H9 (cell line): ENCODE results near the gene DYNC1H1. TPM values are rescaled to one million over a fixed set of nuclear protein-coding genes. Genes with fewer than 3 reads are reported as not detected.

Experiments
- DNase-seq: peaks from one replicate; pipeline ENCODE4 v3.0.0-alpha.2; 2017
- H2AFZ ChIP-seq: one replicate; pipeline ENCODE4 v1.6.1; 2013; ENCODE audit warnings: mild to moderate bottlenecking, low read length, control low read depth, moderate library complexity
- H2AK5ac ChIP-seq: 2 replicates; pipeline ENCODE4 v1.6.1; 2013; ENCODE audit warnings: low read length, control low read depth, mixed read lengths; ENCODE audit not compliant: insufficient read length
- H2BK120ac ChIP-seq: one replicate; pipeline ENCODE4 v1.6.1; 2013; ENCODE audit warnings: low read depth, mild to moderate bottlenecking, low read length, control low read depth, inconsistent platforms; ENCODE audit not compliant: poor library complexity, severe bottlenecking
- H2BK12ac ChIP-seq: 2 replicates; pipeline ENCODE4 v1.6.1; 2013; ENCODE audit warnings: low read length, control low read depth, mixed read lengths, low read depth; ENCODE audit not compliant: insufficient read length
- H2BK15ac ChIP-seq: 2 replicates; pipeline ENCODE4 v1.6.1; 2013; ENCODE audit warnings: low read depth, low read length, control low read depth
- H2BK20ac ChIP-seq: one replicate; pipeline ENCODE4 v1.6.1; 2013; ENCODE audit warnings: low read depth, mild to moderate bottlenecking, low read length, control low read depth, inconsistent platforms; ENCODE audit not compliant: poor library complexity, severe bottlenecking
- H2BK5ac ChIP-seq: 2 replicates; pipeline ENCODE4 v1.6.1; 2013; ENCODE audit warnings: low read length, control low read depth, mixed read lengths; ENCODE audit not compliant: insufficient read length
- H3K14ac ChIP-seq: 2 replicates; pipeline ENCODE4 v1.6.1; 2013; ENCODE audit warnings: low read length, control low read depth; ENCODE audit not compliant: insufficient read depth
- H3K18ac ChIP-seq: 2 replicates; pipeline ENCODE4 v1.6.1; 2013; ENCODE audit warnings: low read depth, mild to moderate bottlenecking, mixed read lengths, low read length, control low read depth; ENCODE audit not compliant: insufficient read length
- H3K23ac ChIP-seq: 2 replicates; pipeline ENCODE4 v1.6.1; 2013; ENCODE audit warnings: low read length, control low read depth, mixed read lengths, low read depth; ENCODE audit not compliant: insufficient read length
- H3K23me2 ChIP-seq: 2 replicates; pipeline ENCODE4 v1.6.1; 2013; ENCODE audit warnings: low read depth, mild to moderate bottlenecking, mixed read lengths, low read length, control low read depth; ENCODE audit not compliant: insufficient read length, poor library complexity, severe bottlenecking
- H3K27ac ChIP-seq: 2 replicates; pipeline ENCODE4 v1.5.1; 2013; ENCODE audit warnings: low read length, control low read depth, mixed read lengths, low read depth; ENCODE audit not compliant: insufficient read length
- H3K27me3 ChIP-seq: 2 replicates; pipeline ENCODE4 v1.6.1; 2013; ENCODE audit warnings: low read length, control low read depth, inconsistent platforms; ENCODE audit not compliant: insufficient read depth
- H3K4ac ChIP-seq: 2 replicates; pipeline ENCODE4 v1.6.1; 2013; ENCODE audit warnings: low read depth, mild to moderate bottlenecking, control low read depth, inconsistent platforms, low read length, moderate library complexity
- H3K4me1 ChIP-seq: 2 replicates; pipeline ENCODE4 v1.6.1; 2013; ENCODE audit warnings: low read length, control low read depth, inconsistent platforms; ENCODE audit not compliant: insufficient read depth
- H3K4me2 ChIP-seq: 2 replicates; pipeline ENCODE4 v1.6.1; 2013; ENCODE audit warnings: low read length, control low read depth, mixed read lengths; ENCODE audit not compliant: insufficient read length, insufficient read depth
- H3K56ac ChIP-seq: 2 replicates; pipeline ENCODE4 v1.6.1; 2013; ENCODE audit warnings: low read depth, mild to moderate bottlenecking, mixed read lengths, low read length, control low read depth; ENCODE audit not compliant: insufficient read length
- H3K79me1 ChIP-seq: 2 replicates; pipeline ENCODE4 v1.6.1; 2013; ENCODE audit warnings: low read depth, mild to moderate bottlenecking, moderate library complexity, low read length, control low read depth, inconsistent platforms; ENCODE audit not compliant: insufficient read depth, poor library complexity, severe bottlenecking
- H3K79me2 ChIP-seq: 2 replicates; pipeline ENCODE4 v1.6.1; 2013; ENCODE audit warnings: low read length, control low read depth, inconsistent platforms; ENCODE audit not compliant: insufficient read depth
- H3K9ac ChIP-seq: 2 replicates; pipeline ENCODE4 v1.6.1; 2013; ENCODE audit warnings: low read length, control low read depth, mixed read lengths; ENCODE audit not compliant: insufficient read length; ENCODE audit errors: extremely low read depth
- H3K9me3 ChIP-seq: one replicate; pipeline ENCODE4 v1.6.1; 2013; ENCODE audit warnings: low read depth, low read length, inconsistent platforms; ENCODE audit not compliant: control insufficient read depth
- H3T11ph ChIP-seq: one replicate; pipeline ENCODE4 v1.6.1; 2013; ENCODE audit warnings: mild to moderate bottlenecking, low read length, control low read depth, inconsistent platforms
- H4K20me1 ChIP-seq: one replicate; pipeline ENCODE4 v1.6.1; 2013; ENCODE audit not compliant: control insufficient read depth, insufficient read length, insufficient read depth
- H4K5ac ChIP-seq: 2 replicates; pipeline ENCODE4 v1.6.1; 2013; ENCODE audit warnings: low read depth, mild to moderate bottlenecking, mixed read lengths, low read length, control low read depth; ENCODE audit not compliant: insufficient read length
- H4K8ac ChIP-seq: replicated peaks from 2 replicates; pipeline ENCODE4 v1.6.1; 2013; ENCODE audit warnings: low read length, control low read depth, mixed read lengths, low read depth; ENCODE audit not compliant: insufficient read length
- H4K91ac ChIP-seq: 2 replicates; pipeline ENCODE4 v1.6.1; 2013; ENCODE audit warnings: low read depth, mild to moderate bottlenecking, moderate library complexity, mixed read lengths, low read length, control low read depth; ENCODE audit not compliant: insufficient read length
- H3K27ac Mint-ChIP-seq, 3 experiments: 2 replicates in 2 of 3; 3 replicates in 1 of 3; pipeline ENCODE4 v1.8.0; 2020 to 2021; ENCODE audit warnings: mixed read lengths in 3 of 3, mild to moderate bottlenecking in 1 of 3, moderate library complexity in 1 of 3
- H3K27me3 Mint-ChIP-seq: 2 replicates; pipeline ENCODE4 v1.8.0; 2021; ENCODE audit warnings: low read depth, mild to moderate bottlenecking, moderate library complexity, mixed read lengths
- H3K36me3 Mint-ChIP-seq, 3 experiments: 2 replicates in 2 of 3; 3 replicates in 1 of 3; pipeline ENCODE4 v1.8.0; 2020 to 2021; ENCODE audit warnings: low read depth in 3 of 3, mixed read lengths in 3 of 3; ENCODE audit not compliant: insufficient read depth in 1 of 3
- H3K4me1 Mint-ChIP-seq, 2 experiments: 2 replicates each; pipeline ENCODE4 v1.8.0; 2020; ENCODE audit warnings: mixed read lengths in 2 of 2
- H3K4me3 Mint-ChIP-seq, 2 experiments: 2 replicates in 1 of 2; 3 replicates in 1 of 2; pipeline ENCODE4 v1.8.0; 2020 to 2021; ENCODE audit warnings: mild to moderate bottlenecking in 2 of 2, mixed read lengths in 2 of 2, moderate library complexity in 1 of 2
- H3K9me3 Mint-ChIP-seq, 2 experiments: 2 replicates in 1 of 2; 3 replicates in 1 of 2; pipeline ENCODE4 v1.8.0; 2020; ENCODE audit warnings: mild to moderate bottlenecking in 2 of 2, mixed read lengths in 2 of 2, moderate library complexity in 1 of 2
- CTCF ChIP-seq: fragments of 200-600 bp; sonication (generic); conservative IDR thresholded peaks from 3 replicates; pipeline ENCODE4 v1.8.0; 2021; ENCODE audit warnings: antibody characterized with exemption, mild to moderate bottlenecking
- WGBS: extraction: QIAGEN DNeasy Blood & Tissue Kit; methylation state at CpG from one replicate; pipeline ENCODE4 v1.1.7; 2013; ENCODE audit warnings: missing lambda C conversion rate, low lambda C conversion rate, mixed read lengths; ENCODE audit not compliant: insufficient read length; ENCODE audit errors: extremely low coverage; 5-methylcytosine and 5-hydroxymethylcytosine counted together
- total RNA-seq: library from RNA; stranded (reverse); gene quantifications from 2 replicates; pipeline ENCODE4 v1.2.1, GENCODE V29; 2021

The DYNC1H1 gene
- total RNA-seq, 1 experiment from 2014 or later: 359 TPM

DNA sequence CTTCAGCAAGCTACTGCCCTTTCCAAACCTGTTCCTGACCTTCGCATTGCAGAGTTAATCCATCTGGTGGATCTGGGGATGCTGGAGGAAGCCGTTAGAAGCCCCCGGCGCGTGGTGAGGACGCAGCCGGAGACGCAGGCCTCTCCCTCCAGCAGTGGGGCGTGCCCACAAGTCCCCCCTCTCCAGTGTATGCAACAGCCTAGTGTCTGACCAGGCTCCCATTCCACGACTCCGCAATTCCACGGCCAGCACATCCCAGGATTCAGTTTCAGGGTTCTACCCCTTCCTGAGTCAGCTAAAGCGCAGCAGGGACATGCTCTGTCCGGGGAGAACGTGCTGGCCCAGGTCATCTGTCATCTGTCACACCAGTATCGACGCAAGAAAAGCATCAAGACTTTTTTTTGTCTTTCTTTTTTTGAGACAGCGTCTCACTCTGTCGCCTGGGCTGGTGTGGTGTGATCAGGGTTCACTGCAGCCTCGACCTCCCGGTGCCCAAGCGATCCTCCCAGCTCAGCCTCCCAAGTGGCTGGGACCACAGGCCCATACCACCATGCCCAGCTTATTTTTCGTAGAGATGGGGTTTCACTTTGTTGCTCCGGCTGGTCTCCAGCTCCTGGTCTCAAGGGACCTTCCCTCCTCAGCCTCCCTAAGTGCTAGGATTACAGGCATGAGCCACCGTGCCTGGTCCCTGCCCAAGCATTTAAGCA lies 8.0 kb upstream of the DYNC1H1 start:
- no CpG with 5 or more reads among the region's 25 CpGs for WGBS
- Histone ChIP-seq H4K8ac (no peak overlapping the region), H4K91ac (no peak overlapping the region), H4K20me1 (no peaks in the 10 kb centered on the region), H3K23ac (no peak overlapping the region), H2AFZ (no peak overlapping the region), H3K9ac (no peak overlapping the region), H3K27me3 (no peaks in the 10 kb centered on the region; the same call in 1 of the 2 replicates), H2BK120ac (no peak overlapping the region), H3K4ac (no peak overlapping the region), H2AK5ac (no peak overlapping the region), H3K79me1 (no peaks in the 10 kb centered on the region), H3K14ac (no peak overlapping the region), H3K27ac (no peak overlapping the region), H2BK20ac (no peak overlapping the region), H3K4me2 (no peak overlapping the region), H3K79me2 (no peaks in the 10 kb centered on the region), H3T11ph (no peak overlapping the region), H2BK5ac (no peak overlapping the region), H3K23me2 (no peaks in the 10 kb centered on the region), H2BK12ac (no peak overlapping the region), H3K9me3 (no peaks in the 10 kb centered on the region), H3K18ac (no peak overlapping the region), H3K4me1 (no peaks in the 10 kb centered on the region), H4K5ac (no peak overlapping the region), H2BK15ac (no peak overlapping the region), H3K56ac (no peak overlapping the region)
- Mint-ChIP-seq H3K9me3 (no peaks in the 10 kb centered on the region), H3K27me3 (peaks cover 17% of the 10 kb centered on the region), H3K36me3 (no peaks in the 10 kb centered on the region), H3K27ac (no peak overlapping the region), H3K4me3 (peak overlapping the region in 1 of 2 experiments; percentile 26; a peak in 1 of 5 replicates), H3K4me1 (peaks cover 5 to 10% of the 10 kb centered on the region in 2 experiments)
- no peak for DNase-seq
- TF ChIP-seq CTCF: no peak
